Pons (tissue), 1 donor: Measurements from ENCODE around the gene FBXO17.
"Not testable (repeated sequence)": the region's sequence is repeated elsewhere in the genome, so short reads cannot be mapped to it uniquely, and the experiment has no call there.

Source experiments
- DNase-seq: peaks from one replicate; pipeline ENCODE4 v3.0.0-alpha.2; 2016; ENCODE audit warnings: low spot score

The FBXO17 gene, protein sequence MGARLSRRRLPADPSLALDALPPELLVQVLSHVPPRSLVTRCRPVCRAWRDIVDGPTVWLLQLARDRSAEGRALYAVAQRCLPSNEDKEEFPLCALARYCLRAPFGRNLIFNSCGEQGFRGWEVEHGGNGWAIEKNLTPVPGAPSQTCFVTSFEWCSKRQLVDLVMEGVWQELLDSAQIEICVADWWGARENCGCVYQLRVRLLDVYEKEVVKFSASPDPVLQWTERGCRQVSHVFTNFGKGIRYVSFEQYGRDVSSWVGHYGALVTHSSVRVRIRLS

DNA sequence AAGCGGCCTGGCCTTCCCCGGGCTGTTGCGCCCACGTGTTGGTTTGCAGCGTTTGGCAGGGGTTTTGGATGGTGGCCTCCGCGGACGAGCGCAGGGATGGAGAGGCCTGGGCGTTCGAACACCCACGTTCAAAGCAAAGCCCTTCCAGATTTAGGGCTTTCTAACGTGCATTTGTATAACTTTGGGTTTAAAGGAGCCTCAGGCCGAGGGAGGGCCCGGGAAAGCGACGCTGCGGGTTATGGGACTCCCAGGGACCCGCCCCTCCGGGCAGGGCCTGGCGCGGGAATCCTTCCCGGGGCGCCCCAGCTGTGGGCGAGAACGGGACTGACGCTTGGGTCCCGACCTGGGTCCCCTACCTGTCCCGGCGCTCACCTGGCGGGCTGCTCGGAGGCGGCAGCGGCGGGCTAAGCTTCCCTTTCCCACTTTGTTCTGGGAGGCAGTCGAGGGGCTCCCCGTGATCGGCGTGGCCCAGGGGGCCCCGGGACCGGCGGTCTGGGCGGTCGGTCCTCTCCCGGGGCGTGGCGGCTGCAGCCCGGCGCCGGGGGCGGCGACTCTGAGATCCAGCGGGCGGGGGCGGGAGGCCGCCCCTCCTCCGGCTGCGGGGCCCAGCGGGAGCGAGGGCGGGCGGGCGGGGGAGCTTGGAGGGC lies at the start of gene FBXO17:
FBXO17 (minus strand) TSS at position 529 of the 647 bp plus-strand sequence. CDS start 25,423 bp downstream, outside the sequence.
- no peak for DNase-seq

DNA sequence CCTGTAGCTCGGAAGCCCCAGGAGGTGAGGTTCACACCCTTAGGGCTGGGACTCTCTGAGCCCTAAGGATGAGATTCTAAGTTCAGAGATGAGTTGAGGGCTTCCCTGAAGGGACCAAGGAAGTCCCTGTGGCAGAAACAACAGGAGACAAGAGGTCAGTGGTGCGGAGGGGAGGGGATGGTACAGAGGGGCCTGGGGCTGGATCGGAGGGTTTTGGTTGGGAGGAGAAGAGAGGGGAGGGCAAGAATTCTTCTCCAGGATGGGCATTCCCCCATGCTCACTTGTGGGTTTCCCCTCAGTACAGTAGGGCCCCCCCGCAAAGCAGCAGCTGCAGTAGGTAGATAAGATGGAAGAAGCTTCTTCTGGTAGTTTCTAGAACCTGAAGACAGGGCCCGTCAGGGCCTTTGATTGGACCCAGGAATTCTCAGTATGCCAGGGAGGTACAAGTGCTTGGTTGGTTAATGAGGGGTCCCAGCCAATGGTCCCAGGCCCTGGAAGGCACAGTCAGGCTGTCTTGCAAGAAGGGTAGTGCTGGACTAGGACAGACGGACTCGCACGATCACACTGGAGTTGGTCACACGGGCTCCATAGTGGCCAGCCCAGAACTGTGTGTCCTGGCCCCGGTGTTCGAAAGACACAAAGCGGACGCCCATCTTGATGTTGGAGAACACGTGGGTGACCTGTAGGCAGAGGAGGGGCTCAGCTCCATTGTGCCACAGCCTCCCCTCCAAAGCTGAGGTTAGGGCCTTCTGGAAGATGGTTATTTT lies 49.5 kb upstream of the FBXO17 start:
- no peak for DNase-seq

DNA sequence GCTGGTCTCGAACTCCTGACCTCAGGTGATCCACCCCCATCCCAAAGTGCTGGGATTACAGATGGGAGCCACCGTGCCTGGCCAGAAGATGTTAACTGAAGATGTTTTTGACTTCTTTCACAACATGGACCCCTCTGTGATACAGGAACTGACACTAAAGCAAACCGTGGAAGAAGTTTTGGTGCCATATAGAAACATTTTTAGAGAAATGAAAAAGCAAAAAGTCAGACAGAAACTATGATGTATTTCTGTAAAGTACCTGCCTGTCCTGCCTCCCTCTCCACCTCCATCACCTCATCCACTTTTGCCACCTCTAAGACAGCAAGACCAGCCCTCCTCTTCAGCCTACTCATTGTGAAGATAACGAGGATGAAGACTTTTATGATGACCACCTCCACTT lies 45.5 kb upstream of the FBXO17 start:
- no peak for DNase-seq

DNA sequence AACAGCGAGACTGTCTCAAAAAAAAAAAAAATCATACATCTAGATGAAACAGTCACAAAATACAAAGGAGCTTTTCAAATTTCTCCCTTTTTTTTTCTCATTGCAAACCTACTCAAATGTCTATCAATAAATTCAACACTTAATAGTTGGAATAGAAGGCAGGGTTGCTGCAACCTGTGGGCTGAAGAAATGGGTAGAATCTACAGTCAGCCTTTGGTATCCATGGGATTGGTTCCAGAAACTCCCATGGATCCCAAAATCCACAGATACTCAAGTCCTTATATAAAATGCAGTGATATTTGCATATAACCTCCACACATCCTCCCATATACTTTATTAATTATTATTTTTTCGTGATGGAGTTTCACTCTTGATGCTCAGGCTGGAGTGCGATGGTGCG lies 42.1 kb upstream of the FBXO17 start:
- no peak for DNase-seq

DNA sequence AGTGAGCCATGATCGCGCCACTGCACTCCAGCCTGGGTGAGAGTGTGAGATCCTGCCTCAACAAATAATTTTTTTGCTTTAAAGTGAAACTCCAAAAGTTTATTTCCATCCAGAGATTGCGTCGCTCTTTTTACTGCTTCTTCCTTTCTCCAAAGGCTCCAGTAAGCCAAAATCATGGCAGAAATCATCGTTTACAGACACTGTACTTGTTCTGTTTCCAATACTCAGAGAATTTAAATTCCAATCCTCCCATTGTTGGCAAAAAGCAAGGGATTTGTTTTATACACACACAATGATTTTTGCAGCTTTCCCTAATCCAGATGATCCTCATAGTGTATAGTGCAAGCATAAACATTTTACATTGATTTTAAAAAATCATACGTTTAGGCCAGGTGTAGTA lies 41.5 kb upstream of the FBXO17 start:
- DNase-seq: no peak

DNA sequence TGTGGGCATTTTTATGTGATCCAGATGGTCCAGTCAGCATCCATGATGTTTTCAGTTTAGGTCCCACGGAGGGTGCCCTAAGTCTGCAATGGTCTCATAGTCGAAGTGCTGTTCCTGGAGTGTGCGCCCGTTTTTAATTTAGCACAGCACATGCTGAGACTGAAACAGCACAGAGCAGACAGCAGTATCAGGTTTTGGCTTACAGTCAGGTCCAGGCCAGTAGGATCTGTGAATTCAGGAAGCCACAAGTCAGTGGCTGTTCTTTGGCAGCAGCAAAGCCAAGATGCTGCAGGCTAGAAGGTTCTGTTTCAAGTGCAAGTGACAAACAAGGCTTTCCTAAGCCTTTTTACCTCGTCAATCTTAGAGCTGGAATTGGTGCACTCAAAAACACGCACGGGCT lies 38.5 kb upstream of the FBXO17 start:
- DNase-seq: no peak

DNA sequence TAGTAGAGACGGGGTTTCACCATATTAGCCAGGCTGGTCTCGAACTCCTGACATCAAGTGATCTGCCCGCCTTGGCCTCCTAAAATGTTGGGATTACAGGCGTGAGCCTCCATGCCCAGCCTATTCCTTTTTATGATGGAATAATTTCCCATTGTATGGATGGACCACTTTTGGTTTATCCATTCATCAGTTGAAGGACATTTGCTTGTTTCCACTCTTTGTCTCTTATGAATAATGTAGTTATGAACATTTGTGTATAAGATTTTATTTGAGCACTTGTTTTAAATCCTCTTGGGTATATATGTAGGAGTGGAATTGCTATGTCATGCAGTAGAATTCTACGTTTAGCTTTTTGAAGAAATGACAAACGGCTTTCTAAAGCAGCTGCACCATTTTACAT lies 33.5 kb upstream of the FBXO17 start:
- DNase-seq: no peak

DNA sequence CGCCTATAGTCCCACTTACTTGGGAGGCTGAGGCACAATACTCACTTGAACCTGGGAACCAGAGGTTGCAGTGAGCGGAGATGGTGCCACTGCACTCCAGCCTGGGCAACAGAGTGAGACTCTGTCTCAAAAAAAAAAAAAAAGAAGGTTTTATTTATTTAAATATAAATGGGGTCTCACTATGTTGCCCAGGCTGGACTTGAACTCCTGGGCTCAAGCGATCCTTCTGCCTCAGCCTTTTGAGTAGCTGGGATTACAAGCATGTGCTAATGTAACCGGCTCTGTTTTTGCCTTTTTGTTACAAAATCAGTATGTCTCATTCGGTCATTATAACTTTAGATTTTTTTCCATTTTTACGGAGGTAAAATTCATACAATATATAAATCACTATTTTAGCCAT lies 32.6 kb upstream of the FBXO17 start:
- no peak for DNase-seq

DNA sequence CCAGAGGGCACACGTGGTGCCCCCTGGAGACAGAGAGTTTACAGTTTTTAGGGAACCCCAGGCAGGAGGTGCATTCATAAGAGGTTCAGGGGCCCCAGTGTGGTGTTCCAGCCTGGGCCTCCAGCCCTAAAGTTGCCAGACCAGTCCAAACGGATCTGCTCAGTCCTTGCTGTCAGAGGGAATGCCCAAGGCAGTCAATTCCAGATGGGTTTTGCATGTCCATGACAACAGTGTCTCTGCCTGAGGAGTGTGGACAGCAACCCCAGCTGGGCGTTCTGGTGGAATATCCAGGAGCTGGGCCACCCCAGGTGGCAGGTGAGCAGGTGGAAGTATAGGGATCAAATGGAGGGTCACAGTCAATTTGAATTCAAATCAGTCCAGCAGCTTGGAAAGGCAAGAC lies 31.6 kb upstream of the FBXO17 start:
- DNase-seq: no peak

DNA sequence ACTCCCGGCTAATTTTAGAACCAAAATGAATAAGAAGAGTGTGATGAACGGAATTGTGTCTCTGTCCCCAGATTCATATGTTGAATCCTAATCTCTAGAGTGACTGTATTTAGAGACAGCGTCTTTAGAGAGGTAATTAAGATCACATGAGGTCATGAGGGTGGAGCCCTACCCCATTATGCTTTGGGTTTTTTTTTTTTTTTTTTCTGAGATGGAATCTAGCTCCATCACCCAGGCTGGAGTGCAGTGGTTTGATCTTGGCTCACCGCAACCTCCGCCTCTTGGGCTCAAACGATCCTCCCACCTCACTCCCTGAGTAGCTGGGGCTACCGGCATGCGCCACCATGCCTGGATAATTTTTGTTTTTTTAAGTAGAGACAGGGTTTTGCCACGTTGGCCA lies 28.9 kb upstream of the FBXO17 start:
- DNase-seq: no peak

DNA sequence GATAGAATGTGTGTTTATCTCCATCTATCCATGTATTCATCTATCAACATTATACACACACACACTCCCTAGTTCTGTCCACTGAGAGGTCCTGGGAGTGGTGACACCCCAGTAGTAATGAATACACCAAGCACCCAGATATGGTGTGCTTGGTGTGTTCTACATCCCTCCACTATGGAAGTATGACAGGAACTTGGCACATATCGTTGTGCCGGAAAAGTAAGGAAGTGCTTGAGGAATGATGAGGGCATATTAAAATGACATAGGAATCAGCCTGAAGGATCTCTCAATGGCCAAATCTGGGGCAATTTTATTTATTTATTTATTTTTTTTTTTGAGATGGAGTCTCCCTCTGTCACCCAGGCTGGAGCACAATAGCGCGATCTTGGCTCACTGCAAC lies 28.3 kb upstream of the FBXO17 start:
- DNase-seq: no peak

DNA sequence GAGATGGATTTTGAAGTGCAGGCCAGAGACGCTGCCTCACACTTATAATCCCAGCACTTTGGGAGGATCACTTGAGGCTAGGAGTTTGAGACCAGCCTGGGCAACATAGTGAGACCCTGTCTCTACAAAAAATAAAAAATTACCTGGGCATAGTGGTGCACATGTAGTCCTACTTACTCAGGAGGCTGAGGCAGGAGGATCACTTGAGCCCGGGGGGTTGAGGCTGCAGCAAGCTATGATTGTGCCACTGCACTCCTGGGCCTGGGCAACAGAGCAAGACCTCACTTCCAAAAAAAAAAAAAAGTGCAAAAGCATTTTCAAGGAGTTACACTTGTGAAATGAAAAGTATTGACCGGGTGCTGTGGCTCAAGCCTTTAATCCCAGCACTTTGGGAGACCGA lies 27.6 kb upstream of the FBXO17 start:
- DNase-seq: no peak

DNA sequence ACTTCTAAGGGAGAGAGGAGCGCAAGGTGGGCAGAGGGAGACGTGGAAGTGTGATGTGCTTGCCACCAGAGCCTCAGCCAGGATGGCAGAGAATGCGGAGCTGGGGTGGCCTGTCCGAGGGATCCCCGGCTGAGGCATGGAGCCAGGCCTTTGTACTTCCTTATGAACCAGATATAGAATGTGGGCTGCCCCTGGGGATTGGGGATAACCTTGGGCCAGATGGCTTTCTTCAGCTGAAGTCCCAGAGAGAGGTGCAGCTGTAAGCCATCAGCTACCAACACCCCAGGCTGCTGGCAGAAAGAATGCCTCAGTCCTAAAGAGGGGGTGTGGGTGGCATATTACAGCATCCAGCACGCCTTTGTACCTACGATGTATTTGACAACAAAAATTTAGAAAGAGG lies 25.5 kb upstream of the FBXO17 start:
- no peak for DNase-seq

DNA sequence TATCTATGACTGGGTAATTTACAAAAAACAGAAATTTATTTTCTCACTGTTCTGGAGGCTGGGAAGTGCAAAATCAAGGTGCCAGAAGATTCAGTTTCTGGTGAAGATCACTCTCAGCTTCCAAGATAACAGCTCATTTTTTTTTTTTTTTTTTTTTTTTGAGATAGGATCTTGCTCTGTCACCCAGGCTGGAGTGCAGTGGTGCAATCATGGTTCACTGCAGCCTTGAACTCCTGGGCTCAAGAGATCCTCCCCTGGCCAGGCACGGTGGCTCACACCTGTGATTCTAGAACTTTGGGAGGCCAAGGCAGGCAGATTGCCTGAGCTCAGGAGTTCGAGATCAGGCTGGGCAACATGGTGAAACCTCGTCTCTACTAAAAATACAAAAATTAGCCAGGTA lies 22.0 kb upstream of the FBXO17 start:
- not testable (repeated sequence) for DNase-seq

DNA sequence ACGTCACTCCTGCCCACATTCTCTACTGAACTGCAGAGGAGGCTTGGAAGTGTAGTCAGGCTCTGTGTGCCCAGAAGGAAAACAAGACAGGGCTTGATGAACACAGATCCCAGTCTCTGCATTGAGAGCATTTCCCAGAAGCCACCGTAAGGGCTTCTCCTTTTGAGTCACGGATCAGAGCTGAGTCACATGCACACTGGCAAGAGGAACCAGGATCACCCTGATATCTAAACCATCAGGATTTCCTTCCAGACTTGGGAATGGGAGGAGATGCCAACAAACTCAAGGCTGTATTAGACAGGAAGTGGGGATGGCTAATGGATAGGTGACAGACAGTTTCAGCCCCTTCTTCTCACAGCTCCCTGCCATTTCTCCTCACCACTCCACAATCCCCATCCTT lies 17.7 kb upstream of the FBXO17 start:
- DNase-seq: no peak

DNA sequence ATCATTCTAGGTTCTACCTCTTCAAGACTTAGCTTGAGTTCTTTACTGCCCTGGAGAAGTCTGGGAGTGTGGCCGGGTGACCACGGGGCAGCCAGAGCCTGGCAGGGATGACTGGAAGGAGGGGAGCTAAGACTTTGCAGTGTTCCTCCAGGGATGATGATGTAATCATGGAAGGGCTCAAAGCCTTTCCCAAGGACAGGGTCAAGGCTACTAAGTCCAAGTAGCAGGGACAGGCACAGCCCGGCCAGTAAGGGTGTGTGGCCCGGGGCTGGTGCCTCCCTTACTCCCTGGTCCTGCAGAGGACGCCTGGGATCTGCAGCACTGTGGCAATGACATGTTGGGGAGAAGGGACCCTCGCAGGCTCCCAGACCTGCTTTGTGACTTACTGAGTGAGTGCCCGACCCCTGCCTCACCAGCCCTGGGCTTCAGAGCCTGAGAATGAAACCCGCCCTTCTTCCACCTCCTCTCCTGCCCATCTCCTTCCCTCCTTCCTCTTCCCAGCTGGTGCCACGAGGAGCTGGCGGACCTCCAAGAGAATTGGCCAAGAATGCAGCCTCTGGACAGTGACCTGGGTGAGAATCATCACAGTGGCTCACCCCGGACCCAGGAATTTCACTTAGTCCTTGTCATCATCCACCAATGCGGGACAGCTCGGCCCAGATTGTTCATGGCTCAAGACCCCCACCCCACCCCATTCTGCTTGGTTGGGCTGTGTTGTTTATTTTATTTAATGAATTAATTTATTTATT lies 15.6 kb upstream of the FBXO17 start:
- no peak for DNase-seq

DNA sequence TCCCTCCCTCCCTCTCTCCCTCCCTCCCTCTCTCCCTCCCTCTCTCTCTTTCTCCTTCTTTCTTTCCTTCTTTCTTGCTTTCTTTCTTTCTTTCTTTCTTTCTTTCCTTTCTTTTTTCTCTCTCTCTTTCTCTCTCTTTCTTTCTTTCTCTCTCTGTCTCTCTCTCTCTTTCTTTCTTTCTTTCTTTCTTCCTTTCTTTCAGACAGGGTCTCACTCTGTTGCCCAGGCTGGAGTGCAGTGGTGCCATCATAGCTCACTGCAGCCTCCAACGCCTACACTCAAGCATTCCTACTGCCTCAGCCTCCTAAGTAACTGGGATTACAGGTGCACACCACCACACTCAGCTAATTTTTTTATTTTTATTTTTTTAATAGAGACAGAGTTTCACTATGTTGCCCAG lies 14.1 kb upstream of the FBXO17 start:
- not testable (repeated sequence) for DNase-seq

DNA sequence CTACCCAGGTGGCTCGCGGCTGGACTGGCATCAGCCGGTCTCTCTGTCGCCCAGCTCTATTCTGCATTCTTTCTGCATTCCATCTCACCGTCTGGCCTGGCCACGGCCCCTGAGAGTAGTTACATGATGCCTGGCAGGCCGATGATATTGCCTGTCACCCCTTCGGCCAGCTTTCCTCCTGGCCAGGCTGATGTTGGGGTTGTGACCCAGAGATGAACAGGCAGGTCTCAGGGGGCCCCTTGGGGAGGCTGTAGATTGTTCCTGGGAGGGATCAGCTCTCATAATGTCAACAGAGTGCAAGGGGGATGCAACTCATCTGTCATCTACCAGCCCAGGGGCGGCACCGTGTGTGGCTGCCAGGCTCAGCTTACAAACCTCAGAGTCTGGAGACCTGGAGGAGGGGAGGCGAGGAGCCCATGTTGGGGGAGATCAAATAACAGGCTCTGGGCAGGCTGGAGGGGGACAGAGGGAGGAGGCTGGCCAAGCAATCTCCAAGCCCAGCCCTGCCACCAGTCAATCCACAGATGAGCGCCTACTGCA lies 13.6 kb upstream of the FBXO17 start:
- DNase-seq: no peak

DNA sequence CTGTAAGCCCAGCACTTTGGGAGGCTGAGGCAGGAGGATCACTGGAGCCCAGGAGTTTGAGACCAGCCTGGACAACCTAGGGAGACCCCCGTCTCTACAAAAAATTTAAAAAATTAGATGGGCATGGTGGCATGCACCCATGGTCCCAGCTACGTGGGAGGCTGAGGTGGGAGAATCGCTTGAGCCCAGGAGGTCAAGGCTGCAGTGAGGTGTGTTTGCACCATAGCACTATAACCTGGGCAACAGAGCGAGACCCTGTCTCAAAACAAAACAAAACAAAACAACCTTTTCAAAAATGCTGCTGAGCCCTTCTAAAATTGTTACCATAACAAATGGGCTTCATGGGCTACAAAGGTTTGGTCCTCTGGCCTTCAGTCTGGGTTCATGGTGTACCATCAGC lies 13.1 kb upstream of the FBXO17 start:
- DNase-seq: not testable (repeated sequence)

DNA sequence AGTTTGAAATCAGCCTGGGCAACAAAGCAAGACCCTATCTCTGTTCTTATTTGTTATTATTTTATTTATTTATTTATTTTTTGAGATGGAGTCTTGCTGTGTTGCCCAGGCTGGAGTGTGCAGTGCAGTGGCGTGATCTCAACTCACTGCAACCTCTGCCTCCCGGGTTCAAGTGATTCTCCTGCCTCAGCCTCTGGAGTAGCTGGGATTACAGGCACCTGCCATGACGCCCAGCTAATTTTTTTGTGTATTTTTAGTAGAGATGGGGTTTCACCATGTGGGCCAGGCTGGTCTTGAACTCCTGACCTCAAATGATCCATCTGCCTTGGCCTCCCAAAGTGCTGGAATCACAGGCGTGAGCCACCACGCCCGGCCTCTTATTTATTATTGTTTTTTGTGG lies 12.2 kb upstream of the FBXO17 start:
- DNase-seq: not testable (repeated sequence)

DNA sequence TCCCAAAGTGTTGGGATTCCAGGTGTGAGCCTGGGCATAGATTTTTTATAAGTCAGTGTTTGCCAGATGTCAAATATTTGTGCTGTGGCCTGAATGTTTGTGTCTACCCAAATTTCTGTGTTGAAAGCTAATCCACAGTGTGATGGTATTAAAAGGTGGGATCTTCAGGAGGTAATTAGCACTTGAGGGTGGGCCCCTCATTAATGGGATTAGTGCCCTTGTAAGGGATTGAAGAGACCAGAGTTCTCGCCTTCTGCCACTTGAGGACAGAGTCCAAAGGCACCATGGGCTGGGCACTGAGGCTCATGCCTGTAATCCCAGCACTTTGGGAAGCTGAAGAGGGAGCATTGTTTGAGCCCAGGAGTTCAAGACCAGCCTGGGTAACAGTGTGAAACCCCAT lies 9.7 kb upstream of the FBXO17 start:
- DNase-seq: no peak
